IMR-90 (cell line): ENCODE measurements around the gene C6orf136. TPM values are rescaled to one million over a fixed set of nuclear protein-coding genes. Genes with fewer than 3 reads are reported as not detected.

Experiments
- ATAC-seq: fragments of 200-7000 bp; cut with Tn5 transposase; 2 replicates; pipeline ENCODE4 v1.9.1; 2020; ENCODE audit warnings: low read depth, mild to moderate bottlenecking, moderate library complexity
- BruUV-seq: library from RNA; stranded (reverse); fragments of 400-500 nt; replicated peaks from 2 replicates; lab custom pipeline; 2021; lab: Mats Ljungman, UMichigan
- CTCF ChIA-PET: fragments of 300-600 bp; formaldehyde crosslinking; extraction: SDS; loops from one replicate; lab custom pipeline; 2021; ENCODE audit warnings: antibody characterized with exemption; lab: Yijun Ruan, JAX
- POLR2A ChIA-PET: fragments of 300-600 bp; sonication (Branson Sonifier 250); formaldehyde crosslinking; loops from one replicate; lab custom pipeline; 2022; ENCODE audit warnings: antibody characterized with exemption; ENCODE audit not compliant: unreplicated experiment; lab: Charles Lee
- DNase-seq: peaks from one replicate; pipeline ENCODE4 v3.0.0; 2013
- H2AFZ ChIP-seq: replicated peaks from 2 replicates; pipeline ENCODE3; 2013; ENCODE audit warnings: low read length, mild to moderate bottlenecking; ENCODE audit not compliant: poor library complexity
- H2AK5ac ChIP-seq: 2 replicates; pipeline ENCODE4 v1.6.1; 2013; ENCODE audit warnings: low read depth, low read length, inconsistent platforms
- H2AK9ac ChIP-seq: replicated peaks from 2 replicates; pipeline ENCODE3; 2013; ENCODE audit warnings: mild to moderate bottlenecking, low read depth, low read length, moderate library complexity; ENCODE audit not compliant: poor library complexity
- H2BK120ac ChIP-seq: 2 replicates; pipeline ENCODE4 v1.6.1; 2013; ENCODE audit warnings: low read depth, low read length, inconsistent platforms
- H2BK15ac ChIP-seq: 3 replicates; pipeline ENCODE4 v1.6.1; 2013; ENCODE audit warnings: low read depth, low read length, inconsistent platforms
- H2BK20ac ChIP-seq: 2 replicates; pipeline ENCODE4 v1.6.1; 2013; ENCODE audit warnings: low read depth, mild to moderate bottlenecking, inconsistent platforms, low read length, moderate library complexity
- H2BK5ac ChIP-seq: 2 replicates; pipeline ENCODE4 v1.6.1; 2013; ENCODE audit warnings: mild to moderate bottlenecking, low read depth, low read length, inconsistent platforms; ENCODE audit not compliant: poor library complexity, severe bottlenecking
- H3K14ac ChIP-seq: replicated peaks from 2 replicates; pipeline ENCODE4 v1.6.1; 2013; ENCODE audit warnings: low read depth, low read length, inconsistent platforms
- H3K18ac ChIP-seq: 2 replicates; pipeline ENCODE4 v1.6.1; 2013; ENCODE audit warnings: low read depth, low read length, control low read depth
- H3K23ac ChIP-seq: 2 replicates; pipeline ENCODE4 v1.6.1; 2013; ENCODE audit warnings: low read depth, low read length, inconsistent platforms
- H3K27ac ChIP-seq: 2 replicates; pipeline ENCODE4 v1.5.1; 2013; ENCODE audit warnings: mild to moderate bottlenecking, control low read depth, low read length; ENCODE audit not compliant: insufficient read depth
- H3K27me3 ChIP-seq: 2 replicates; pipeline ENCODE4 v1.6.1; 2013; ENCODE audit warnings: low read length; ENCODE audit not compliant: control insufficient read depth, insufficient read depth
- H3K36me3 ChIP-seq: 2 replicates; pipeline ENCODE4 v1.6.1; 2013; ENCODE audit warnings: low read length, mixed read lengths; ENCODE audit not compliant: control insufficient read depth, insufficient read depth
- H3K4ac ChIP-seq: 2 replicates; pipeline ENCODE4 v1.6.1; 2013; ENCODE audit warnings: low read depth, low read length, inconsistent platforms
- H3K4me1 ChIP-seq: 2 replicates; pipeline ENCODE4 v1.6.1; 2013; ENCODE audit warnings: low read length, mixed read lengths; ENCODE audit not compliant: control insufficient read depth, insufficient read depth
- H3K4me2 ChIP-seq: 2 replicates; pipeline ENCODE4 v1.6.1; 2013; ENCODE audit warnings: low read depth, mild to moderate bottlenecking, control low read depth, low read length, moderate library complexity
- H3K4me3 ChIP-seq: 2 replicates; pipeline ENCODE4 v1.5.1; 2013; ENCODE audit warnings: low read depth, mild to moderate bottlenecking, control low read depth, low read length, moderate library complexity; ENCODE audit not compliant: insufficient read depth
- H3K56ac ChIP-seq: 2 replicates; pipeline ENCODE4 v1.6.1; 2013; ENCODE audit warnings: low read length, inconsistent platforms; ENCODE audit not compliant: insufficient read depth; ENCODE audit errors: extremely low read depth
- H3K79me1 ChIP-seq, 2 experiments: 2 replicates each; pipeline ENCODE4 v1.6.1; 2013; ENCODE audit warnings: low read length in 2 of 2, inconsistent platforms in 1 of 2, low read depth in 1 of 2
- H3K9ac ChIP-seq: 2 replicates; pipeline ENCODE4 v1.6.1; 2013; ENCODE audit warnings: low read depth, low read length, control low read depth
- H3K9me1 ChIP-seq: 2 replicates; pipeline ENCODE4 v1.6.1; 2013; ENCODE audit warnings: low read length, inconsistent platforms; ENCODE audit not compliant: insufficient read depth
- H3K9me3 ChIP-seq: 2 replicates; pipeline ENCODE4 v1.6.1; 2013; ENCODE audit warnings: low read length; ENCODE audit not compliant: control insufficient read depth, insufficient read depth
- H4K20me1 ChIP-seq: 2 replicates; pipeline ENCODE4 v1.6.1; 2013; ENCODE audit warnings: low read length, inconsistent platforms; ENCODE audit not compliant: insufficient read depth
- H4K5ac ChIP-seq: 2 replicates; pipeline ENCODE4 v1.6.1; 2013; ENCODE audit warnings: mild to moderate bottlenecking, low read depth, low read length, control low read depth
- H4K8ac ChIP-seq, 2 experiments: 2 replicates each; pipeline ENCODE4 v1.6.1; 2013; ENCODE audit warnings: low read depth in 2 of 2, low read length in 2 of 2, control low read depth in 1 of 2, inconsistent platforms in 1 of 2
- H4K91ac ChIP-seq: 2 replicates; pipeline ENCODE4 v1.6.1; 2013; ENCODE audit warnings: low read depth, low read length, inconsistent platforms; ENCODE audit not compliant: insufficient read depth
- BHLHE40 ChIP-seq: fragments of 150-350 bp; IDR thresholded peaks from 2 replicates; pipeline ENCODE4 v1.6.1; 2016; ENCODE audit warnings: mild to moderate bottlenecking, low read depth, low read length
- CEBPB ChIP-seq: IDR thresholded peaks from 2 replicates; pipeline ENCODE4 v1.6.1; 2012; ENCODE audit warnings: low read depth, low read length, improper control_type of control experiment
- CHD1 ChIP-seq: IDR thresholded peaks from 2 replicates; pipeline ENCODE4 v1.6.1; 2012; ENCODE audit warnings: low read depth, low read length, improper control_type of control experiment
- FOS ChIP-seq: fragments of 150-350 bp; IDR thresholded peaks from 2 replicates; pipeline ENCODE4 v1.6.1; 2016; ENCODE audit warnings: low read depth, low read length
- MXI1 ChIP-seq: IDR thresholded peaks from 2 replicates; pipeline ENCODE4 v1.6.1; 2012; ENCODE audit warnings: low read depth, mild to moderate bottlenecking, low read length, moderate library complexity, borderline replicate concordance
- NFE2L2 ChIP-seq: fragments of 150-350 bp; IDR thresholded peaks from 2 replicates; pipeline ENCODE4 v1.6.1; 2016; ENCODE audit warnings: low read depth, mild to moderate bottlenecking, low read length
- POLR2A ChIP-seq: IDR thresholded peaks from 2 replicates; pipeline ENCODE4 v1.6.1; 2012; ENCODE audit warnings: mild to moderate bottlenecking, low read depth, low read length
- RAD21 ChIP-seq: IDR thresholded peaks from 2 replicates; pipeline ENCODE4 v1.6.1; 2012; ENCODE audit warnings: low read length, improper control_type of control experiment
- RCOR1 ChIP-seq: IDR thresholded peaks from 2 replicates; pipeline ENCODE4 v1.6.1; 2012; ENCODE audit warnings: mild to moderate bottlenecking, low read length, improper control_type of control experiment; ENCODE audit not compliant: insufficient replicate concordance
- RFX5 ChIP-seq: IDR thresholded peaks from 2 replicates; pipeline ENCODE4 v1.8.0; 2012; ENCODE audit warnings: low read depth, mild to moderate bottlenecking, low read length, moderate library complexity
- SMC3 ChIP-seq: fragments of 150-350 bp; IDR thresholded peaks from 2 replicates; pipeline ENCODE4 v1.6.1; 2016; ENCODE audit warnings: low read depth, mild to moderate bottlenecking, antibody characterized with exemption, low read length, moderate library complexity
- WGBS, 2 experiments: methylation state at CpG; one replicate each; pipeline versions ENCODE4 v1.1.5 to v1.1.7; 2013; ENCODE audit warnings: missing lambda C conversion rate in 2 of 2; ENCODE audit not compliant: insufficient read length in 1 of 2; ENCODE audit errors: extremely low coverage in 2 of 2; 5-methylcytosine and 5-hydroxymethylcytosine counted together
- dilution Hi-C: fragments of 300-500 bp; cut with HindIII; formaldehyde crosslinking; loops from one replicate; pipeline ENCODE4 v1.14.3; 2018; ENCODE audit warnings: low sequenced_read_pairs; ENCODE audit not compliant: unreplicated experiment
- in situ Hi-C: fragments of 300-500 bp; cut with MboI; formaldehyde crosslinking; loops from 3 replicates; pipeline ENCODE4 v1.14.3; 2019; ENCODE audit warnings: low sequenced_read_pairs, inconsistent platforms, mixed read lengths
- intact Hi-C: fragments of 100-400 bp; cut with micrococcal nuclease; formaldehyde crosslinking; loops from 2 replicates; pipeline ENCODE4 v1.10.0; 2022
- polyA plus RNA-seq, 3 experiments: library from polyadenylated mRNA; depleted of rRNA; stranded (reverse); fragments of >200 nt; gene quantifications; 2 replicates each; pipeline ENCODE4 v1.2.3, GENCODE V29; 2012; ENCODE audit warnings: low replicate concordance in 1 of 3
- total RNA-seq: library from RNA; depleted of rRNA; stranded (reverse); fragments of >200 nt; gene quantifications from 2 replicates; pipeline ENCODE4 v1.2.3, GENCODE V29; 2012
- TF ChIP-seq, protein P1 (sequence below): fragments of 150-350 bp; IDR thresholded peaks from 2 replicates; pipeline ENCODE4 v1.6.1; 2016; ENCODE audit warnings: low read depth, mild to moderate bottlenecking, low read length, moderate library complexity, borderline replicate concordance
- TF ChIP-seq, protein P2 (sequence below): fragments of 150-350 bp; IDR thresholded peaks from 2 replicates; pipeline ENCODE4 v1.6.1; 2017; ENCODE audit warnings: mild to moderate bottlenecking, antibody characterized with exemption, low read length, low read depth
- TF ChIP-seq, protein P3 (sequence below): conservative IDR thresholded peaks from 2 replicates; pipeline ENCODE4 v1.5.1; 2012; ENCODE audit warnings: mild to moderate bottlenecking, low read depth, low read length, improper control_type of control experiment

Gene C6orf136
- total and polyA plus RNA-seq, 2 of the 4 experiments (the other 2 are of a cell fraction), result 1.1 to 11.7 TPM

DNA sequence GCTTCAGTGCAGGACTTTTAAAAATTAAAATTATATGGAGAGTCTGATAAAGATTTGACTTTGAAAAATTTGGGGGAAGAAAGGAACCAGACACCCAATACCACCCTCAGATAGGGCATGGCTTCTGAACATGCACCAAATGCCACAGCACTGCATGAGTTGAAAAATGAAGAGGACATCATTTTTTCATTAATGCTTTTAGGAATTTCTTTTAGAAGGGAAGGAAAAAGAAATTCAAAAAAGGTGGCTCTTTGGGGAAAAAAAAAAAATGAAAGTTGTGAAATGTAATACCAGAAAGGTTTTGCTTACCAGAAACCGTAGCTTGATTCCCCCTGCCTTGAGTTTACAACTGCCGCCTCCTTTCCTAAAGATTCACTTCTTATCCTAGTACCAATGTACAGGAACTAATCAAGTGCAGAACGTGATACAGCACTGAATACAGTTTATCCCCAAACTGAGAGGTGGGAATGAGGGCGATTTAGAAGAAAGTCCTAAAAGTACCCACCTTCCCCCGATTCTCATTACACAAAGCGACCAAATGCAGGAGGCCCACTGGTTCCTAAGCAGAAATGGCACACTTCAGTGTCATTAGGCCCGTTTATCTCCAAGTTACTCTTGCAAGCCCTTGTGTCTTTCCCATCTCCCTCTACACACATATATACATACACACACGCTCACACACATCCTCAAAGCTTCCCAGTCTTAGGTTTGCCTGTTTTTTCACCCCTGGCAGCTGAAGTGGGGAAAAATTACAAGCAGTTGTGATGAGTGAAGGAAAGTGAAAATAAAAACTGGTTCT, 32.7 kb upstream of the C6orf136 start:
- H3K4ac ChIP-seq, result peak overlapping the region; percentile 71
- CTCF ChIA-PET, result interaction anchor here (0.7 kb wide), 1 partner anchor 472 kb away, joined by 5 read pairs; no protein-coding TSS in a partner anchor
- H3K56ac ChIP-seq, result peak overlapping the region; percentile 69; the same call in 1 of the 2 replicates
- intact Hi-C loops (no loop called here), dilution Hi-C loops (no loop called here), in situ Hi-C loops (no loop called here)
- WGBS, 2 experiments, result no CpG with 5 or more reads among the region's 8 CpGs
- H3K14ac ChIP-seq, result peak overlapping the region; percentile 93
- H3K4me2 ChIP-seq, result peak overlapping the region; percentile 89
- H3K9me1 ChIP-seq, result peaks cover 10% of the 10 kb centered on the region
- H2BK20ac ChIP-seq, result no peak overlapping the region
- peak overlapping the region; percentile 26; the same call in 1 of the 2 replicates for H3K4me3 ChIP-seq
- no peaks in the 10 kb centered on the region for H3K27me3 ChIP-seq
- H2AK5ac ChIP-seq, result peak overlapping the region; percentile 33
- no peak for ATAC-seq
- H2AFZ ChIP-seq, result no peak overlapping the region
- H2AK9ac ChIP-seq, result peak overlapping the region; percentile 51
- peak overlapping the region; percentile 76 for H3K9ac ChIP-seq
- H3K27ac ChIP-seq, result peak overlapping the region; percentile 50; the same call in 1 of the 2 replicates
- peaks cover 41 to 66% of the 10 kb centered on the region in 2 experiments for H3K79me1 ChIP-seq
- DNase-seq, result no peak
- peaks cover 21% of the 10 kb centered on the region for H3K36me3 ChIP-seq
- BruUV-seq, result no TSS peak
- peak overlapping the region; percentile 21 for H2BK5ac ChIP-seq
- H3K4me1 ChIP-seq, result peaks cover 8% of the 10 kb centered on the region
- H4K5ac ChIP-seq, result peak overlapping the region; percentile 16
- peak overlapping the region in 1 of 2 experiments; percentile 55; a peak in 2 of 4 replicates for H4K8ac ChIP-seq
- H3K18ac ChIP-seq, result no peak overlapping the region; the same call in 1 of the 2 replicates
- POLR2A ChIA-PET, result interaction anchor here (0.6 to 2.2 kb wide), 11 partner anchors 9 to 1465 kb away, joined by 3 to 23 read pairs (median 5); no protein-coding TSS in a partner anchor
- H2BK120ac ChIP-seq, result no peak overlapping the region
- peaks cover 55% of the 10 kb centered on the region for H4K20me1 ChIP-seq
- H3K23ac ChIP-seq, result peak overlapping the region; percentile 61
- peak overlapping the region; percentile 60; the same call in 1 of the 2 replicates for H4K91ac ChIP-seq
- no peak overlapping the region for H2BK15ac ChIP-seq
- H3K9me3 ChIP-seq, result no peaks in the 10 kb centered on the region
- TF ChIP-seq MXI1 (no peak), CHD1 (no peak), FOS (no peak), CEBPB (no peak), RCOR1 (no peak), RFX5 (no peak), NFE2L2 (no peak), BHLHE40 (no peak), SMC3 (no peak), RAD21 (no peak), POLR2A (no peak)
- TF ChIP-seq, protein P1, sequence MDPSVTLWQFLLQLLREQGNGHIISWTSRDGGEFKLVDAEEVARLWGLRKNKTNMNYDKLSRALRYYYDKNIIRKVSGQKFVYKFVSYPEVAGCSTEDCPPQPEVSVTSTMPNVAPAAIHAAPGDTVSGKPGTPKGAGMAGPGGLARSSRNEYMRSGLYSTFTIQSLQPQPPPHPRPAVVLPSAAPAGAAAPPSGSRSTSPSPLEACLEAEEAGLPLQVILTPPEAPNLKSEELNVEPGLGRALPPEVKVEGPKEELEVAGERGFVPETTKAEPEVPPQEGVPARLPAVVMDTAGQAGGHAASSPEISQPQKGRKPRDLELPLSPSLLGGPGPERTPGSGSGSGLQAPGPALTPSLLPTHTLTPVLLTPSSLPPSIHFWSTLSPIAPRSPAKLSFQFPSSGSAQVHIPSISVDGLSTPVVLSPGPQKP, result no peak
- TF ChIP-seq, protein P2, sequence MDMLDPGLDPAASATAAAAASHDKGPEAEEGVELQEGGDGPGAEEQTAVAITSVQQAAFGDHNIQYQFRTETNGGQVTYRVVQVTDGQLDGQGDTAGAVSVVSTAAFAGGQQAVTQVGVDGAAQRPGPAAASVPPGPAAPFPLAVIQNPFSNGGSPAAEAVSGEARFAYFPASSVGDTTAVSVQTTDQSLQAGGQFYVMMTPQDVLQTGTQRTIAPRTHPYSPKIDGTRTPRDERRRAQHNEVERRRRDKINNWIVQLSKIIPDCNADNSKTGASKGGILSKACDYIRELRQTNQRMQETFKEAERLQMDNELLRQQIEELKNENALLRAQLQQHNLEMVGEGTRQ, result no peak
- TF ChIP-seq, protein P3, sequence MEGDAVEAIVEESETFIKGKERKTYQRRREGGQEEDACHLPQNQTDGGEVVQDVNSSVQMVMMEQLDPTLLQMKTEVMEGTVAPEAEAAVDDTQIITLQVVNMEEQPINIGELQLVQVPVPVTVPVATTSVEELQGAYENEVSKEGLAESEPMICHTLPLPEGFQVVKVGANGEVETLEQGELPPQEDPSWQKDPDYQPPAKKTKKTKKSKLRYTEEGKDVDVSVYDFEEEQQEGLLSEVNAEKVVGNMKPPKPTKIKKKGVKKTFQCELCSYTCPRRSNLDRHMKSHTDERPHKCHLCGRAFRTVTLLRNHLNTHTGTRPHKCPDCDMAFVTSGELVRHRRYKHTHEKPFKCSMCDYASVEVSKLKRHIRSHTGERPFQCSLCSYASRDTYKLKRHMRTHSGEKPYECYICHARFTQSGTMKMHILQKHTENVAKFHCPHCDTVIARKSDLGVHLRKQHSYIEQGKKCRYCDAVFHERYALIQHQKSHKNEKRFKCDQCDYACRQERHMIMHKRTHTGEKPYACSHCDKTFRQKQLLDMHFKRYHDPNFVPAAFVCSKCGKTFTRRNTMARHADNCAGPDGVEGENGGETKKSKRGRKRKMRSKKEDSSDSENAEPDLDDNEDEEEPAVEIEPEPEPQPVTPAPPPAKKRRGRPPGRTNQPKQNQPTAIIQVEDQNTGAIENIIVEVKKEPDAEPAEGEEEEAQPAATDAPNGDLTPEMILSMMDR, result no peak
